Keratinocyte (primary cell): ENCODE data around the gene DLG1.

ENCODE experiments used
- CTCF ChIP-seq, 3 experiments: IDR thresholded peaks in 1 of 3; conservative IDR thresholded peaks in 1 of 3; optimal IDR thresholded peaks in 1 of 3; 2 replicates in 2 of 3; 3 replicates in 1 of 3; pipeline versions ENCODE3 to v1.5.1; 2011; ENCODE audit warnings: low read length in 3 of 3, mild to moderate bottlenecking in 3 of 3, moderate library complexity in 2 of 3, control low read depth in 1 of 3, inconsistent platforms in 1 of 3; ENCODE audit not compliant: insufficient read depth in 2 of 3; ENCODE audit errors: extremely low read depth in 1 of 3
- EZH2 ChIP-seq: IDR thresholded peaks from one replicate; pipeline ENCODE4 v1.6.1; 2012; ENCODE audit warnings: inconsistent platforms, mild to moderate bottlenecking, low read length, moderate library complexity

- TF ChIP-seq CTCF (optimal IDR thresholded peaks at IDR 0.05 in 1 of 3, IDR thresholded peaks at IDR 0.05 in 1 of 3, conservative IDR thresholded peaks at IDR 0.05 in 1 of 3; ENCODE audit: extremely low read depth in 1 of 3, insufficient read depth in 2 of 3, low read length in 3 of 3) (no peak), EZH2 (no peak)
These were observed 165.4 kb downstream of the DLG1 start for GRCh38 chr3:197132916-197133530.
